ES-I3 (cell line): ENCODE results near the gene SERPINB1.
"Not testable (repeated sequence)": the region's sequence is repeated elsewhere in the genome, so short reads cannot be mapped to it uniquely, and the experiment has no call there.

ENCODE experiments used
- H3K36me3 ChIP-seq: 2 replicates; pipeline ENCODE4 v1.6.1; 2013; ENCODE audit warnings: mild to moderate bottlenecking, low read length, control low read depth, moderate library complexity; ENCODE audit not compliant: insufficient read depth
- H3K4me1 ChIP-seq: 2 replicates; pipeline ENCODE4 v1.6.1; 2013; ENCODE audit warnings: mild to moderate bottlenecking, control low read depth, low read length; ENCODE audit not compliant: insufficient read depth
- H3K9ac ChIP-seq: 2 replicates; pipeline ENCODE4 v1.6.1; 2013; ENCODE audit warnings: low read depth, mild to moderate bottlenecking, low read length, moderate library complexity
- H3K9me3 ChIP-seq: 2 replicates; pipeline ENCODE4 v1.6.1; 2013; ENCODE audit warnings: mild to moderate bottlenecking, low read length, moderate library complexity; ENCODE audit not compliant: control insufficient read depth, insufficient read depth

The SERPINB1 gene

GRCh38 chr6:2841264-2842138, at the start of gene SERPINB1:
Gene SERPINB1 (minus strand): TSS chr6:2841863. CDS start chr6:2840586, 1,277 bp downstream.
- peaks cover 18% of the 10 kb centered on the region for H3K4me1 ChIP-seq
- H3K9ac ChIP-seq = peak within 1 kb of the TSS; percentile 60
- peaks cover 4% of the 10 kb centered on the region; the same call in 1 of the 2 replicates for H3K36me3 ChIP-seq
- H3K9me3 ChIP-seq = no peaks in the 10 kb centered on the region

- no peak overlapping the region for H3K9ac ChIP-seq
- H3K4me1 ChIP-seq = no peaks in the 10 kb centered on the region
- no peaks in the 10 kb centered on the region for H3K9me3 ChIP-seq
- peaks cover 48% of the 10 kb centered on the region for H3K36me3 ChIP-seq
Measured at GRCh38 chr6:2890976-2891767, 49.5 kb upstream of the SERPINB1 start.

DNA sequence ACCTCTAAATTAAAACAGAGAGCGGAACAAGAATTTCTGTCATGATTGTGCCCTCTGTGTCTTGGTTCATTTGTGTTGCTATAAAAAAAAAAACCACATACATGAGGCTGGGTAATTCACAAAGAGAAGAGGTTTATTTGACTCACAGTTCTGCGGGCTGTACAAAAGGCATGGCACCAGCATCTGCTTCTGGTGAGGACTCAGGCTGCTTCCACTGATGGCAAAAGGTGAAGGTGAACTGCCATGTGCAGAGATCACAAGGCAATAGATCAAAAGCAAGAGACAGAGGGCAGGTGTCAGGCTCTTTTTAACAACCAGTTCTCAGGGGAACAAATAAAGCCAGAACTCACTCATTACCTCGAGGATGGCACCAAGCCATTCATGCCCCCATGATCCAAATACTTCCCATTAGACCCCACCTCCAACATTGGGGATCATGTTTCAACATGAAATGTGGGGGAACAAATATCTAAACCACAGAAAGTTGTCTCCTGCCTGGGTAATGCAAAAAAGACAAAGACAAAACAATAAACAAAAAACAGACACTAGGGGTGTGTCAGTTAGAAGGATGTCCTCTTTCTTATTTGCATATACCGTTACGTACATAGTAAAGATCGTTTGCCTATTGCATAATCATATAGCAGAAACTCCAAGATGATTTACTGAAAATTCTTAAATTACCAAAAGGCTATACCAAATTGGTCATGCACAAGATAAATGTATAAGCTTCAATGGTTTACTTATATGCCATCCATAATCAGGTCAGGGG, 44.5 kb upstream of the SERPINB1 start:
- no peaks in the 10 kb centered on the region for H3K4me1 ChIP-seq
- peaks cover 16% of the 10 kb centered on the region for H3K36me3 ChIP-seq
- H3K9ac ChIP-seq = no peak overlapping the region
- no peaks in the 10 kb centered on the region for H3K9me3 ChIP-seq

DNA sequence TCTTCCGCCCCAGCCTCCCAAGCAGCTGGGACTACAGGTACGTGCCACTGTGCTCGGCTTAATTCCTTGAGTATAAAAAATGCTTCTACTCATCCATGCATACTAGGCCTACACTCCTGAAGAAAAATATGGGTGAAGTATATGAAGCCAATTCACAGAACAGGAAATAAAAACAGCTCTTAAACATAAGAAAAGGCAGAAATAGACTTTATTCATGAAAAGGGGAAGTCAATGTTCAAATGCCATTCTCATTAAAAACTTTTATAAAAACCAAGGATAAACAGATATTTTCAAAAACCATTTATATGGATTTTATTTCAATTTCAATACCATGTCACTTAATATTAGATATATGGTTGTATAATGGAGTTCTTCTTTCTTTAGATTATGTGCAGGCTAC, 43.1 kb upstream of the SERPINB1 start:
- Histone ChIP-seq H3K9me3 (no peaks in the 10 kb centered on the region), H3K36me3 (peaks cover 6% of the 10 kb centered on the region), H3K9ac (no peak overlapping the region), H3K4me1 (no peaks in the 10 kb centered on the region)

- Histone ChIP-seq H3K9me3 (no peaks in the 10 kb centered on the region), H3K9ac (no peak overlapping the region), H3K4me1 (peaks cover 3% of the 10 kb centered on the region; the same call in 1 of the 2 replicates), H3K36me3 (no peaks in the 10 kb centered on the region)
Measured at GRCh38 chr6:2883673-2884072, 42.0 kb upstream of the SERPINB1 start.

DNA sequence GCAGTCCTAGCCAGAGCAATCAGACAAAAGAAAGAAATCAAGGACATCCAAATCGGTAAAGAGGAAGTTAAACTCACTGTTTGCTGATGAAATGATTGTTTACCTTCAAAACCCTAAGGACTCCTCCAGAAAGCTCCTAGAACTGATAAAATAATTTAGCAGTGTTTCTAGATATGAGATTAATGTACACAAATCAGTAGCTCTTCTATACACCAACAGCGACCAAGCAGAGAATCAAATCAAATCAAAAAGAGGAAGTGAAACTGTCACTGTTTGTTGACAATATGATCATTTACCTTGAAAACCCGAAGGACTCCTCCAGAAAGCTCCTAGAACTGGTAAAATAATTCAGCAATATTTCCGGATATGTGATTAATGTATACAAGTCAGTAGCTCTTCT, 39.8 kb upstream of the SERPINB1 start:
- Histone ChIP-seq H3K9me3 (no peaks in the 10 kb centered on the region), H3K4me1 (peaks cover 22% of the 10 kb centered on the region), H3K9ac (no peak overlapping the region), H3K36me3 (no peaks in the 10 kb centered on the region)

DNA sequence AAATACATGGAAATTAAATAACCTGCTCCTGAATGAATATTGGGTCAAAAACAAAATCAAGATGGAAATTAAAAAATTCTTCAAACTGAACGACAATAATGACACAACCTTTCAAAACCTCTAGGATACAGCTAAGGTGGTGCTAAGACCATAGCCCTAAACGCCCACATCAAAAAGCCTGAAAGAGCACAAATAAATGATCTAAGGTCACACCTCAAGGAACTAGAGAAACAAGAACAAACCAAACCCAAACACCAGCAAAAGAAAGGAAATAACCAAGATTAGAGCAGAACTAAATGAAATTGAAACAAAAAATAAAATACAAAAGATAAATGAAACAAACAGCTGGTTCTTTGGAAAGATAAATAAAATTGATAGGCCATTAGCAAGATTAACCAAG, 38.5 kb upstream of the SERPINB1 start:
- peaks cover 22% of the 10 kb centered on the region for H3K4me1 ChIP-seq
- not testable (repeated sequence) for H3K36me3 ChIP-seq, H3K9me3 ChIP-seq, H3K9ac ChIP-seq

DNA sequence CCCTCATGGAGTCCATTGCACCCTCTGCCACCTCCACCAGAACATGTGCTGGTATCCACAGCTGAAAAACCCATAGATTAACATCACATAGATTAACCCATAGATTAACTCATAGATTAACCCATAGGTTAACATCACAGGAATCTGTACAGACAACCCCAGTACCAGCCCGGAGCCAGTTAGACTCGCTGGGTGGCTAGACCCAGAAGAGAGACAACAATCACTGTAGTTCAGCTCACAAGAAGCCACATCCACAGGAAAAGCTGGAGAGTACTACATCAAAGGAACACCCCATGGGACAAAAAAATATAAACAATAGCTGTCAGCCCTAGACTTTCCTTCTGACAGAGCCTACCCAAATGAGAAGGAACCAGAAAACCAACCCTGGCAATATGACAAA, 36.3 kb upstream of the SERPINB1 start:
- Histone ChIP-seq H3K9me3 (no peaks in the 10 kb centered on the region), H3K36me3 (no peaks in the 10 kb centered on the region), H3K9ac (no peak overlapping the region), H3K4me1 (peaks cover 31% of the 10 kb centered on the region)

DNA sequence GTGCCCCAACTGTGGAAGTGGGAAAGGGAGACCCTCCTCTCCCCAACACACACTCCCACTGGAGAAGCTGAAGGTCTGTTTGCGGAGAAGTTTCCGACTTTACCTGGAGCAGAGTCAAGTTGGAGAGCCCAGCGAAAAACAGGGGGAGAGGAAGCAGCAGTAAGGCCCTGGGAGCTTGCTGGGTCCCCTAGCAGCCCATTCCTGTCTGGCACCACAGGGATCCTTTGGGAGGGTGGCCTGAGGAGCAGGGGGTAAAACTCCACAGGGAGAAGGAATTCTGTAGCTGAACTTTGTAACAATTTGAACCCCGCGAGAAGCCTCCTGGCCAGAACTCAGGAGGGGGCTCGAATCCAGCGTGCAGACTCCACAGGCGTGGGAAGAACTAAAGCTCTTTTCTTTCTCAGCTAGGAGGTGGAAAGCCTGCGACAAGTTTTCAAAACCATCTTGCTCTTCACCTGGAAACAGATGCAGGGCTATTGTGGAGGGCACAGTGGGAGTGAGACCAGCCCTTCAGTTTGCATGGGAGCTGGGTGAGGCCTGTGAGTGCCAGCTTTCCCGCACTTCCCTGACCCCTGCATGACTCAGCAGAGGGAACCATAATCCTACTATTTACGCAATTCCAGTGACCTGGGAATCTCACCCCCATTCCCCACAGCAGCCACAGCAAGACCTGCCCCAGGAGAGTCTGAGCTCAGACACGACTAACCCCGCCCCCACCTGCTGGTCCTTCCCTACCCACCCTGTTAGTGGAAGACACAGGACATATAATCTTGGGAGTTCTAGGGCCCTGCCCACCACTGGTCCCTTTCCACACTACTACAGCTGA, 35.6 kb upstream of the SERPINB1 start:
- Histone ChIP-seq H3K9me3 (no peaks in the 10 kb centered on the region), H3K4me1 (peaks cover 31% of the 10 kb centered on the region), H3K9ac (peak overlapping the region; percentile 31), H3K36me3 (no peaks in the 10 kb centered on the region)

- H3K36me3 ChIP-seq = no peaks in the 10 kb centered on the region
- H3K9ac ChIP-seq = peak overlapping the region; percentile 31
- no peaks in the 10 kb centered on the region for H3K9me3 ChIP-seq
- H3K4me1 ChIP-seq = peaks cover 31% of the 10 kb centered on the region
Measured at GRCh38 chr6:2876210-2877056, 34.8 kb upstream of the SERPINB1 start.

DNA sequence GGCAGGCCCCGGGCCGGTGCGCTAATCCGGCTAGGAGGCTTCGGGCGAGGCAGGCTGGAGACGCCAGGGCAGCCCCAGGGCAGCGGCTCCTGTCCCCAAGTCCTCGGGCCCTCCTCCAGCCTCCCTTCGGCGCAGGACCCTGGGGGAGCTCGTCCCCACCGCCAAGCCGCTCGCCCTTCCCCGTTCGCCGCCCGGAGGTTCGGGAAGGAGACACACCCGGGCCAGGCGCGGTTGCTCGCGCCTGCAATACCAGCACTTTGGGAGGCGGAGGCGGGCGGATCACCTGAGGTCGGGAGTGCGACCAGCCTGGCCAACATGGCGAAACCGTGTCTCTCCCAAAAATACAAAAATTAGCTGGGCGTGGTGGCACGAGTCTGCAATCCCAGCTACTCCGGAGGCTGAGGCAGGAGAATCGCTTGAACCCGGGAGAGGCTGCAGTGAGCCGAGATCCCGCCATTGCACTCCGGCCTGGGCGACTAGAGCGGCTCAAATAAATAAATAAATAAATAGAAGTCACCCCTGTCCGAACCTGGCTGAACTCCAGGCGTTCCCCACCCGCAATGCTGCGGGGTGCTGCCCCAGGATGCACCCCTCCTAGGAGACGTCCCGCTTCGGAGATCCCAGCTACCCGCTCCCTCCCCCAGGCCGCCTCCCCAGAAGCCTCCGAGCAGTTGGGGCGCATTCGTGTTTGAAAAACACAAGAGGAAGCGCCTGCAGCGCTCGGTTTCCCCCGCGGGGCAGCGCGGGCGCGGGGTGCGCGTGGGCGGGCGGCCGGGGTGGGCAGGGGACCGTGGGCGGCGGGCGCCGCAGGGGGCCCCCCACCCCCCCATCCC, 33.9 kb upstream of the SERPINB1 start:
- Histone ChIP-seq H3K36me3 (no peaks in the 10 kb centered on the region), H3K9me3 (no peaks in the 10 kb centered on the region), H3K9ac (peak overlapping the region; percentile 46), H3K4me1 (peaks cover 37% of the 10 kb centered on the region)

DNA sequence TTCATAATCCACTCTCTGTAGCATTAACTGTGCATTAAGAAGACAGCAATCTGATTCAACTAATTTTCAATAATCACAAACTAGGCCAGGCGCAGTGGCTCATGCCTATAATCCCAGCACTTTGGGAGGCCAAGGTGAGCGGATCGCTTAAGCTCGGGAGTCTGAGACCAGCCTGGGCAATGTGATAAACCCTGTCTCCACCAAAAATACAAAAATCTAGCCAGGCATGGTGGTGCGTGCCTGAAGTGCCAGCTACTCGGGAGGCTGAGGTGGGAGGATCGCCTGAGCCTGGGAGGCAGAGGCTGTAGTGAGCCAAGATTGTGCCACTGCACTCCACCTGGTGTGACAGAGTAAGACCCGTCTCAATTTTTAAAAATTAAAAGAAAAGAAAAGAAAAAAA, 32.0 kb upstream of the SERPINB1 start:
- Histone ChIP-seq H3K9me3 (no peaks in the 10 kb centered on the region), H3K36me3 (no peaks in the 10 kb centered on the region), H3K9ac (no peak overlapping the region), H3K4me1 (peaks cover 40% of the 10 kb centered on the region)
